Stomach (tissue), 9 donors: ENCODE results near the gene ZNF473. TPM values are rescaled to one million over a fixed set of nuclear protein-coding genes. Genes with fewer than 3 reads are reported as not detected.

Experiments
- DNase-seq, 2 donors: peaks; one replicate each; pipeline versions ENCODE4 v3.0.0 to v3.0.0-alpha.2; 2013 to 2019
- H3K27ac ChIP-seq, 5 donors: fragments of 200-600 bp in 4 of 5; sonication (generic) in 4 of 5; one replicate each; pipeline ENCODE4 v1.5.1; 2013 to 2019; ENCODE audit warnings: mild to moderate bottlenecking in 1 of 5, moderate library complexity in 1 of 5
- H3K27me3 ChIP-seq, 3 donors: fragments of 200-600 bp; sonication (generic); one replicate each; pipeline ENCODE4 v1.5.1; 2017 to 2019; ENCODE audit warnings: mixed run types in 1 of 3
- H3K36me3 ChIP-seq, 4 donors: fragments of 200-600 bp; sonication (generic); 1 replicate in 3 of 4; 2 replicates in 1 of 4; pipeline ENCODE4 v1.5.1; 2016 to 2019
- H3K4me1 ChIP-seq, 4 donors: fragments of 200-600 bp; sonication (generic); one replicate each; pipeline ENCODE4 v1.5.1; 2016 to 2019
- H3K4me3 ChIP-seq, 4 donors: fragments of 200-600 bp; sonication (generic) in 3 of 4; one replicate each; pipeline ENCODE4 v1.5.1; 2016 to 2019; ENCODE audit warnings: mild to moderate bottlenecking in 1 of 4
- H3K9me3 ChIP-seq, 4 donors: fragments of 200-600 bp; sonication (generic); one replicate each; pipeline ENCODE4 v1.5.1; 2016 to 2019
- CTCF ChIP-seq, 7 experiments: fragments of 450-650 bp in 4 of 7; fragments of 200-600 bp in 3 of 7; sonication (generic) in 3 of 7; IDR thresholded peaks; one replicate each; pipeline ENCODE4 v1.5.1; 2016 to 2019; ENCODE audit warnings: antibody characterized with exemption in 7 of 7, control low read depth in 2 of 7, mild to moderate bottlenecking in 1 of 7
- EP300 ChIP-seq: sonication (generic); formaldehyde crosslinking; IDR thresholded peaks from one replicate; pipeline ENCODE4 v1.6.1; 2017; ENCODE audit warnings: antibody characterized with exemption
- POLR2A ChIP-seq, 4 donors: fragments of 450-650 bp; IDR thresholded peaks; one replicate each; pipeline ENCODE4 v1.6.1; 2016; ENCODE audit warnings: antibody characterized with exemption in 4 of 4, control low read depth in 2 of 4, mild to moderate bottlenecking in 1 of 4, moderate library complexity in 1 of 4
- POLR2AphosphoS5 ChIP-seq, 3 donors: sonication (generic); formaldehyde crosslinking; IDR thresholded peaks; one replicate each; pipeline ENCODE4 v1.6.1; 2016; ENCODE audit warnings: antibody characterized with exemption in 3 of 3
- WGBS, 5 donors: extraction: QIAGEN DNeasy Blood & Tissue Kit in 3 of 5; methylation state at CpG; one replicate each; pipeline versions ENCODE4 v1.1.5 to v1.1.7; 2013 to 2018; 5-methylcytosine and 5-hydroxymethylcytosine counted together
- intact Hi-C: fragments of 100-400 bp; cut with DNase I; formaldehyde crosslinking; loops from one replicate; pipeline ENCODE4 v1.15.1; 2023; ENCODE audit warnings: low total_unique reads
- polyA plus RNA-seq, 3 donors: library from polyadenylated mRNA; stranded (reverse); fragments of 200-250 nt; gene quantifications; one replicate each; pipeline ENCODE4 v1.2.3, GENCODE V29; 2013
- total RNA-seq, 5 donors: library from RNA; depleted of rRNA; stranded (reverse); fragments of >200 nt; gene quantifications; one replicate each; pipeline versions ENCODE4 v1.1.0 to v1.2.3, GENCODE V29; 2014 to 2016
- donor health status: healthy with polysubstance abuse.
- donor health status: Bipolar disorder and iron deficiency.
- donor health status: healthy.

ZNF473 gene
- total and polyA plus RNA-seq, 8 donors = 0.58 to 28.0 (median 4.5) TPM

- WGBS, 5 donors = 87 to 92% (median 91%) methylated on average over 16 of the region's 16 CpGs
- H3K9me3 ChIP-seq = no peaks in the 10 kb centered on the region
- no peaks in the 10 kb centered on the region for H3K27me3 ChIP-seq
- intact Hi-C loops = no loop called here
- no peak overlapping the region for H3K4me3 ChIP-seq
- peaks cover 49 to 100% (median 99%) of the 10 kb centered on the region in 4 donors for H3K36me3 ChIP-seq
- H3K4me1 ChIP-seq = peaks cover 0 to 30% (median 18%) of the 10 kb centered on the region in 4 donors
- TF ChIP-seq POLR2AphosphoS5 (IDR thresholded peaks at IDR 0.05) (no peak), CTCF (IDR thresholded peaks at IDR 0.05) (no peak), EP300 (no peak), POLR2A (IDR thresholded peaks at IDR 0.05) (no peak)
- no peak for DNase-seq
- no peak overlapping the region for H3K27ac ChIP-seq
Measured at GRCh38 chr19:50000841-50001557, 24.8 kb upstream of the ZNF473 start.

GRCh38 chr19:50001775-50002174, 24.0 kb upstream of the ZNF473 start:
- no peak for DNase-seq
- Histone ChIP-seq H3K4me3 (no peak overlapping the region), H3K27me3 (no peaks in the 10 kb centered on the region), H3K9me3 (no peaks in the 10 kb centered on the region), H3K27ac (no peak overlapping the region), H3K36me3 (peaks cover 49 to 100% (median 99%) of the 10 kb centered on the region in 4 donors), H3K4me1 (peaks cover 0 to 30% (median 18%) of the 10 kb centered on the region in 4 donors)
- no peak for TF ChIP-seq CTCF (IDR thresholded peaks at IDR 0.05)
- TF ChIP-seq EP300 = no peak
- TF ChIP-seq POLR2AphosphoS5 (IDR thresholded peaks at IDR 0.05) = no peak
- no peak for TF ChIP-seq POLR2A (IDR thresholded peaks at IDR 0.05)
- intact Hi-C loops = no loop called here
- 85 to 96% (median 93%) methylated on average over 8 of the region's 8 CpGs for WGBS, 5 donors

GRCh38 chr19:50002386-50002960, 23.3 kb upstream of the ZNF473 start:
- Histone ChIP-seq H3K27ac (peak overlapping the region in 1 of 5 donors; percentile 76), H3K36me3 (peaks cover 52 to 100% (median 99%) of the 10 kb centered on the region in 4 donors), H3K4me1 (peaks cover 0 to 30% (median 18%) of the 10 kb centered on the region in 4 donors), H3K27me3 (no peaks in the 10 kb centered on the region), H3K4me3 (no peak overlapping the region), H3K9me3 (no peaks in the 10 kb centered on the region)
- intact Hi-C loops = no loop called here
- TF ChIP-seq POLR2A (IDR thresholded peaks at IDR 0.05) = no peak
- TF ChIP-seq POLR2AphosphoS5 (IDR thresholded peaks at IDR 0.05) = no peak
- TF ChIP-seq EP300 = no peak
- TF ChIP-seq CTCF (IDR thresholded peaks at IDR 0.05) = no peak
- 82 to 95% (median 92%) methylated on average over 6 of the region's 6 CpGs for WGBS, 5 donors
- DNase-seq = no peak

- peaks cover 59 to 100% (median 99%) of the 10 kb centered on the region in 4 donors for H3K36me3 ChIP-seq
- 78 to 92% (median 90%) methylated on average over 17 of the region's 17 CpGs for WGBS, 5 donors
- H3K9me3 ChIP-seq = no peaks in the 10 kb centered on the region
- TF ChIP-seq EP300 (no peak), POLR2A (IDR thresholded peaks at IDR 0.05) (no peak), POLR2AphosphoS5 (IDR thresholded peaks at IDR 0.05) (no peak), CTCF (IDR thresholded peaks at IDR 0.05) (no peak)
- no peak overlapping the region for H3K4me3 ChIP-seq
- H3K27me3 ChIP-seq = no peaks in the 10 kb centered on the region
- H3K4me1 ChIP-seq = peaks cover 0 to 30% (median 18%) of the 10 kb centered on the region in 4 donors
- no peak for DNase-seq
- intact Hi-C loops = no loop called here
- H3K27ac ChIP-seq = peak overlapping the region in 3 of 5 donors; percentile 48 to 76 (median 75)
Measured at GRCh38 chr19:50003254-50003788, 22.5 kb upstream of the ZNF473 start.
